Measurements from ENCODE around the gene SSUH2.

SSUH2 gene

DNA sequence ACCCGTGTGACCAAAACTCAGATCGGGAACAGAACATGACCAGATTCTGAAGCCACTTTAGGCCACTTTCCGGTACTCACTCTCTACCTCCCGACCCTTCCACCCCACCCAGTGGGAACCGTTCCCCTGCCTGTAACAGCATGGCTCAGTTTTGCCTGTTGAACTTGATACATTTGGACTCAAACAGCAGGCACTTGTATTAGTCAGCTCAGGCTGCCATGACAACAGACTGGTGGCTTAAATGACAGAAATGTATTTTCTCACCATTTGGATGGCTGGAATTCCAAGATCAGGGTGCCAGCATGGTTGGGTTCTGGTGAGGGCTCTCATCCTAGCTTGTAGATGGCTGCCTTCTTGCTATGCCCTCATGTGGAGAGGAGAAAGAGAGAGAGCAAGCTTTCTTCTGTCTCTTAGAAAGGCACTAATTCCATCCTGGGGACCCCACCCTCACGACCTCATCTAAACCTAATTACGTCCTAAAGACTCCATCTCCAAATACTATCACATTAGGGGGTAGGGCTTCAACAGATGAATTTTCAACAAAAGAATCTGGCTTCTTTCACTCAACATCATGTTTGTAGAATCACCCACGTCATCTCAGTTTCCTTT is 9.3 kb upstream of the SSUH2 start:
- no peaks in the 10 kb centered on the region for H3K4me1 ChIP-seq (ENCODE audit: control insufficient read depth in 1 of 2, insufficient read depth in 2 of 2, low read length in 2 of 2)
- H2BK5ac ChIP-seq (ENCODE audit: low read depth, low read length, poor library complexity) = no peak overlapping the region
- no peak overlapping the region for H4K12ac ChIP-seq (ENCODE audit: low read depth, low read length)
- H3K23ac ChIP-seq (ENCODE audit: low read length) = no peak overlapping the region
- no peak overlapping the region for H3K4me2 ChIP-seq (ENCODE audit: low read length)
- H3K27me3 ChIP-seq (ENCODE audit: insufficient read depth, low read length) = no peaks in the 10 kb centered on the region
- no peak overlapping the region for H2AFZ ChIP-seq (ENCODE audit: insufficient read depth, low read length, poor library complexity)
- no peak overlapping the region for H2AK5ac ChIP-seq (ENCODE audit: low read length)
- no peak overlapping the region for H3K14ac ChIP-seq (ENCODE audit: low read length)
- no peak overlapping the region for H3K18ac ChIP-seq (ENCODE audit: low read length)
- H3K79me2 ChIP-seq (ENCODE audit: control insufficient read depth, insufficient read depth, low read length, poor library complexity) = no peaks in the 10 kb centered on the region
- H3K4me3 ChIP-seq (ENCODE audit: low read depth, low read length) = no peak overlapping the region
- H3K9me3 ChIP-seq (ENCODE audit: insufficient read depth, low read depth, low read length) = no peaks in the 10 kb centered on the region
- H3K36me3 ChIP-seq (ENCODE audit: control insufficient read depth in 1 of 2, insufficient read depth in 2 of 2, low read length in 2 of 2) = no peaks in the 10 kb centered on the region
- no peak overlapping the region for H2BK120ac ChIP-seq (ENCODE audit: insufficient read depth, low read length, poor library complexity)
- H3K4ac ChIP-seq (ENCODE audit: low read depth, low read length) = no peak overlapping the region
- H3K9ac ChIP-seq (ENCODE audit: low read length) = no peak overlapping the region
- H4K8ac ChIP-seq (ENCODE audit: low read depth, low read length) = no peak overlapping the region
- no peak overlapping the region for H4K91ac ChIP-seq (ENCODE audit: low read depth, low read length)
- no peak overlapping the region for H2BK12ac ChIP-seq (ENCODE audit: low read length)
- no peak overlapping the region for H3K27ac ChIP-seq (ENCODE audit: low read depth, low read length)
- WGBS (ENCODE audit: extremely low coverage, insufficient coverage, insufficient read length) = no CpG with 5 or more reads among the region's 8 CpGs
- no peaks in the 10 kb centered on the region for H3K79me1 ChIP-seq (ENCODE audit: low read length)
- DNase-seq = peak; percentile 99

DNA sequence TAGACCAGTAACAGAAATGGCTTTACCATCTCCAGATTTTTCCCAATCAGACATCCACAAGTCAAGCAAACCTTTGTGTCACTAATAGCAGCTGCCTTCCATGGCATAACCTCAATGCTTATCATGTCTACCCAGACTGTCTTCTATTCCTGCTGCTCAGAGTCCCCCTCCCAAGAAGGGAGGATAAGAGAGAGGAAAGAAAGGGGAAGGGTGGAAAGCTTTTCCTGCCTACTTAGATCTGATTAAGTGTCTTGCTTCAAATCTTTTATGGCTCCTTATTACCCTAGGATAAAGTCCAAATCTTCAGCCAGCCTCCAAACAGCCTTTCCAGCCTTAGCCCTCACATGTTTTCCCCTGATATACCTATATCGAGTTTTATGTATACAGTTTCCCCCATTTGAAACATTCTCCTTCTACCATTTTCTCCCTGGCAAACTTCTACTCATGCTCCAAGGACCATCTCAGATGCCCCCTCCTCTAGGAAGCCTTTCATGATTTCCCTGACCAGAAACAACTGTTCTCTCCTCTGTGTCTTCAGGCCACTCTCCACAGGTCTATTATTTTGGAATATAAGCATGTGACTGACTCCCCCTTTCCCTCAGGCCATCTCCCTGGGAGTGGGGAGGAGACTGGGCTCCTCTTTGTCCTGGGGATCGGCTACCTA is 7.9 kb upstream of the SSUH2 start:
- no peak for DNase-seq
- Histone ChIP-seq H3K4ac (ENCODE audit: low read depth, low read length) (no peak overlapping the region), H3K4me3 (ENCODE audit: low read depth, low read length) (no peak overlapping the region), H2BK5ac (ENCODE audit: low read depth, low read length, poor library complexity) (no peak overlapping the region), H3K9ac (ENCODE audit: low read length) (no peak overlapping the region), H3K4me2 (ENCODE audit: low read length) (no peak overlapping the region), H2AFZ (ENCODE audit: insufficient read depth, low read length, poor library complexity) (no peak overlapping the region), H3K4me1 (ENCODE audit: control insufficient read depth in 1 of 2, insufficient read depth in 2 of 2, low read length in 2 of 2) (no peaks in the 10 kb centered on the region), H3K23ac (ENCODE audit: low read length) (no peak overlapping the region), H2BK12ac (ENCODE audit: low read length) (no peak overlapping the region), H3K9me3 (ENCODE audit: insufficient read depth, low read depth, low read length) (no peaks in the 10 kb centered on the region), H3K14ac (ENCODE audit: low read length) (no peak overlapping the region), H3K36me3 (ENCODE audit: control insufficient read depth in 1 of 2, insufficient read depth in 2 of 2, low read length in 2 of 2) (no peaks in the 10 kb centered on the region), H2BK120ac (ENCODE audit: insufficient read depth, low read length, poor library complexity) (no peak overlapping the region), H2AK5ac (ENCODE audit: low read length) (no peak overlapping the region), H4K12ac (ENCODE audit: low read depth, low read length) (no peak overlapping the region), H3K18ac (ENCODE audit: low read length) (no peak overlapping the region), H3K79me1 (ENCODE audit: low read length) (no peaks in the 10 kb centered on the region), H4K8ac (ENCODE audit: low read depth, low read length) (no peak overlapping the region), H3K27me3 (ENCODE audit: insufficient read depth, low read length) (no peaks in the 10 kb centered on the region), H3K27ac (ENCODE audit: low read depth, low read length) (no peak overlapping the region), H4K91ac (ENCODE audit: low read depth, low read length) (no peak overlapping the region), H3K79me2 (ENCODE audit: control insufficient read depth, insufficient read depth, low read length, poor library complexity) (no peaks in the 10 kb centered on the region)
- no CpG with 5 or more reads among the region's 2 CpGs for WGBS (ENCODE audit: extremely low coverage, insufficient coverage, insufficient read length)

DNA sequence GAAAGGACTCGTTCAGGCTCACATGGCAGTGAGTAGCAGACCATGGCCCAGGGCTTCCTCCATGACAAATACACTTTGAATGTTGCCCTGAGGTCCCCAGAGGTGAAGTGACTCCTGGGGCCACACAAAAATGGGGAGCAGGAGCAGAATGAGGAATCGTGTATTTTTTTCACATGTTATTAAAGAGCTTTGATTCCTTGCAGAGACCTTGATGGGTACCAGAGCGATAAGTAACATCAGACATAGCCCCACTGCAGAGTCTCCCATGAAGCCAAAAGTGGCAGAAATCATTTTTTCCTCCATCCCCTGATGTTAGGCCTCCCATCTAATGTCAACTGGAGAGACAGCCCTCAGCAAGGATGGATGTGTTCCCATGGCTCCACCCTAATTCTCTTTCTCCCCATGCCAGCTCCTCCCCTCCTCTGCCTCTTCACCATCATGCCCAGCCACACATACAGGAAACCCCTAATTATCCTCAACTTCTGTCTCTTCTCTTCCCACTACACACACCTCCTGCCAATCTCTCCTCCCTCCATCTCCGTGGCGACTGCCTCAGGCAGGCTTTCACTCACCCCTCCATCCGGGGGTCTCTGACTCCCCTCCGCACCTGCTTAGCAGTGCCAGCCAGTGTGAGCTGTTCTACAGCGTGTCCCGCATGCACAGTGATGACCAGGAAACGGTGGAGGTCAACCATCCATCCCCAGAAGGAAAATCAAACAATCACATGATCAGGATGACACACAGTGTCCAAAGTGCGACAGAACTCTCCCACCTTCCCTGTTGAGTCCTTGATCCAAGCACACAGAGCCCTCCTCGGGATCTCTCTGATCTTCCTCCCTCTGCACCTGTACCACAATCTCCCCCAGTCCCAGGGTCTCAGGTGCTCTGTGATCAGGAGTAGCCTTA is 7.1 kb upstream of the SSUH2 start:
- Histone ChIP-seq H3K27ac (ENCODE audit: low read depth, low read length) (no peak overlapping the region), H4K91ac (ENCODE audit: low read depth, low read length) (no peak overlapping the region), H3K79me2 (ENCODE audit: control insufficient read depth, insufficient read depth, low read length, poor library complexity) (no peaks in the 10 kb centered on the region), H2BK5ac (ENCODE audit: low read depth, low read length, poor library complexity) (no peak overlapping the region), H3K79me1 (ENCODE audit: low read length) (no peaks in the 10 kb centered on the region), H3K4me1 (ENCODE audit: control insufficient read depth in 1 of 2, insufficient read depth in 2 of 2, low read length in 2 of 2) (no peaks in the 10 kb centered on the region), H3K4me2 (ENCODE audit: low read length) (no peak overlapping the region), H3K4ac (ENCODE audit: low read depth, low read length) (no peak overlapping the region), H3K4me3 (ENCODE audit: low read depth, low read length) (no peak overlapping the region), H2BK120ac (ENCODE audit: insufficient read depth, low read length, poor library complexity) (no peak overlapping the region), H3K23ac (ENCODE audit: low read length) (no peak overlapping the region), H2AFZ (ENCODE audit: insufficient read depth, low read length, poor library complexity) (no peak overlapping the region), H2AK5ac (ENCODE audit: low read length) (no peak overlapping the region), H3K36me3 (ENCODE audit: control insufficient read depth in 1 of 2, insufficient read depth in 2 of 2, low read length in 2 of 2) (no peaks in the 10 kb centered on the region), H3K18ac (ENCODE audit: low read length) (no peak overlapping the region), H4K8ac (ENCODE audit: low read depth, low read length) (no peak overlapping the region), H3K14ac (ENCODE audit: low read length) (no peak overlapping the region), H2BK12ac (ENCODE audit: low read length) (no peak overlapping the region), H4K12ac (ENCODE audit: low read depth, low read length) (no peak overlapping the region), H3K9me3 (ENCODE audit: insufficient read depth, low read depth, low read length) (no peaks in the 10 kb centered on the region), H3K9ac (ENCODE audit: low read length) (no peak overlapping the region), H3K27me3 (ENCODE audit: insufficient read depth, low read length) (no peaks in the 10 kb centered on the region)
- no CpG with 5 or more reads among the region's 12 CpGs for WGBS (ENCODE audit: extremely low coverage, insufficient coverage, insufficient read length)
- DNase-seq = no peak

DNA sequence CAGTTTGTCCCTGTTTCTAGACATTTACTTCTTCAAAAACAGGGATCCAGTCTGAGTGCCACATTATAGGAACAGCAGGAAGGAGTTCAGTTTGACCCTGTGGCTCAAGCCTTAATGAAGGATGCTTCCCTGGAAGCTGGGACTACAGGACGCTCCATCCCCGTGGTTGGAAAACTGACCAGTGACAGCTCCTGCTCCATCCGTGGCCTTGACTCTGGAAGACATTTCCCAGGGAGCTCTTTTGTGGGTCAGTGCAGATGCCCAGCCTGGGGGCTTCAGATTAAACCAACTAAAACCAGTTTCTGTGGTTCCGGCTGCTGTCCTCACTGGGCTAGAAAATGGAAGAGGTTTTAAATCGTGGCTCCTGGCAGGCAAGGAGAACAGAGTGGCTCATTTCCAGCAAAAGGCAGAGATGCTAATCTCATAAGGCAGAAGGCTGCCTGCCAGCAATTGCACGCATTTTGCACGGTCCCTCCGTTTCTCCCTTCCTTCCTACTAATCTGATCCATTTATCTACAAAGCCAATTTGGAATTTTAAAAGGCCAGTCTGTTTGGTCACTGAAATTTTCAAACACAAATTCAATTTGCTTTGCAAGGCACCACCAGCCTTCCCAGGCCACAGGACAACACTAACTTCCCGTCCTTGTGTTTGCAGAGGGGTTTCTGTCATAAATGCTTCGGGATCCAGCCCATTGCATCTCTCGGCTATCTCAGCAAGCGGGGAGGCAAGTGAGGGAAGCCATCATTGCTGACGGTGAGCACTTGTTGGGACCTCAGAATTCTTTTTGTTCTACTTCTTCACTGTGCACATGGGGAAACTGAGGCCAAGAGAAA is 6.2 kb upstream of the SSUH2 start:
- H4K8ac ChIP-seq (ENCODE audit: low read depth, low read length) = no peak overlapping the region
- no peak overlapping the region for H3K27ac ChIP-seq (ENCODE audit: low read depth, low read length)
- H3K79me2 ChIP-seq (ENCODE audit: control insufficient read depth, insufficient read depth, low read length, poor library complexity) = no peaks in the 10 kb centered on the region
- peak in 1 of 2 donors; percentile 7 for DNase-seq
- H3K79me1 ChIP-seq (ENCODE audit: low read length) = no peaks in the 10 kb centered on the region
- H3K9ac ChIP-seq (ENCODE audit: low read length) = no peak overlapping the region
- H3K36me3 ChIP-seq (ENCODE audit: control insufficient read depth in 1 of 2, insufficient read depth in 2 of 2, low read length in 2 of 2) = no peaks in the 10 kb centered on the region
- no peak overlapping the region for H3K18ac ChIP-seq (ENCODE audit: low read length)
- no peak overlapping the region for H3K4me2 ChIP-seq (ENCODE audit: low read length)
- no peak overlapping the region for H2AFZ ChIP-seq (ENCODE audit: insufficient read depth, low read length, poor library complexity)
- H2BK12ac ChIP-seq (ENCODE audit: low read length) = no peak overlapping the region
- H4K12ac ChIP-seq (ENCODE audit: low read depth, low read length) = no peak overlapping the region
- WGBS (ENCODE audit: extremely low coverage, insufficient coverage, insufficient read length) = no CpG with 5 or more reads among the region's 13 CpGs
- H2BK5ac ChIP-seq (ENCODE audit: low read depth, low read length, poor library complexity) = no peak overlapping the region
- no peak overlapping the region for H4K91ac ChIP-seq (ENCODE audit: low read depth, low read length)
- no peak overlapping the region for H2AK5ac ChIP-seq (ENCODE audit: low read length)
- H2BK120ac ChIP-seq (ENCODE audit: insufficient read depth, low read length, poor library complexity) = no peak overlapping the region
- H3K4me1 ChIP-seq (ENCODE audit: control insufficient read depth in 1 of 2, insufficient read depth in 2 of 2, low read length in 2 of 2) = no peaks in the 10 kb centered on the region
- no peak overlapping the region for H3K23ac ChIP-seq (ENCODE audit: low read length)
- H3K27me3 ChIP-seq (ENCODE audit: insufficient read depth, low read length) = no peaks in the 10 kb centered on the region
- no peak overlapping the region for H3K4ac ChIP-seq (ENCODE audit: low read depth, low read length)
- H3K14ac ChIP-seq (ENCODE audit: low read length) = no peak overlapping the region
- no peak overlapping the region for H3K4me3 ChIP-seq (ENCODE audit: low read depth, low read length)
- no peaks in the 10 kb centered on the region for H3K9me3 ChIP-seq (ENCODE audit: insufficient read depth, low read depth, low read length)
